Measurements from ENCODE around the gene BTBD19.

GRCh38 chr1:44760876-44761275, 47.4 kb upstream of the BTBD19 start:
- no peak for TF ChIP-seq CBX2 (IDR thresholded peaks at IDR 0.05; ENCODE audit: borderline replicate concordance, low read depth)
- TF ChIP-seq, protein P1, sequence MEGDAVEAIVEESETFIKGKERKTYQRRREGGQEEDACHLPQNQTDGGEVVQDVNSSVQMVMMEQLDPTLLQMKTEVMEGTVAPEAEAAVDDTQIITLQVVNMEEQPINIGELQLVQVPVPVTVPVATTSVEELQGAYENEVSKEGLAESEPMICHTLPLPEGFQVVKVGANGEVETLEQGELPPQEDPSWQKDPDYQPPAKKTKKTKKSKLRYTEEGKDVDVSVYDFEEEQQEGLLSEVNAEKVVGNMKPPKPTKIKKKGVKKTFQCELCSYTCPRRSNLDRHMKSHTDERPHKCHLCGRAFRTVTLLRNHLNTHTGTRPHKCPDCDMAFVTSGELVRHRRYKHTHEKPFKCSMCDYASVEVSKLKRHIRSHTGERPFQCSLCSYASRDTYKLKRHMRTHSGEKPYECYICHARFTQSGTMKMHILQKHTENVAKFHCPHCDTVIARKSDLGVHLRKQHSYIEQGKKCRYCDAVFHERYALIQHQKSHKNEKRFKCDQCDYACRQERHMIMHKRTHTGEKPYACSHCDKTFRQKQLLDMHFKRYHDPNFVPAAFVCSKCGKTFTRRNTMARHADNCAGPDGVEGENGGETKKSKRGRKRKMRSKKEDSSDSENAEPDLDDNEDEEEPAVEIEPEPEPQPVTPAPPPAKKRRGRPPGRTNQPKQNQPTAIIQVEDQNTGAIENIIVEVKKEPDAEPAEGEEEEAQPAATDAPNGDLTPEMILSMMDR (IDR thresholded peaks at IDR 0.05) = no peak
- no peak for TF ChIP-seq POLR2A (IDR thresholded peaks at IDR 0.05; ENCODE audit: low read length)
